Neutrophil (primary cell): ENCODE data around the gene WDR7.

Source experiments
- H3K27ac ChIP-seq: fragments of 200-600 bp; sonication (generic); 2 replicates; pipeline ENCODE4 v1.5.1; 2016; ENCODE audit warnings: mild to moderate bottlenecking, moderate library complexity
- H3K27me3 ChIP-seq: fragments of 200-600 bp; sonication (generic); 2 replicates; pipeline ENCODE4 v1.6.0; 2016; ENCODE audit warnings: mild to moderate bottlenecking
- H3K36me3 ChIP-seq: fragments of 200-600 bp; sonication (generic); 2 replicates; pipeline ENCODE4 v1.5.1; 2017
- H3K4me1 ChIP-seq, 2 experiments: fragments of 200-600 bp in 1 of 2; sonication (generic) in 1 of 2; 1 replicate in 1 of 2; 2 replicates in 1 of 2; pipeline versions ENCODE4 v1.5.1 to v1.6.1; 2013 to 2016; ENCODE audit warnings: low read depth in 1 of 2, low read length in 1 of 2, mild to moderate bottlenecking in 1 of 2, moderate library complexity in 1 of 2; ENCODE audit not compliant: control insufficient read depth in 1 of 2, insufficient read depth in 1 of 2
- H3K4me3 ChIP-seq, 2 experiments: fragments of 200-600 bp in 1 of 2; sonication (generic) in 1 of 2; 1 replicate in 1 of 2; 2 replicates in 1 of 2; pipeline ENCODE4 v1.5.1; 2013 to 2016; ENCODE audit warnings: low read depth in 1 of 2, low read length in 1 of 2, mild to moderate bottlenecking in 1 of 2, moderate library complexity in 1 of 2
- H3K9me3 ChIP-seq: fragments of 200-600 bp; sonication (generic); 2 replicates; pipeline ENCODE4 v1.5.1; 2016
- TF ChIP-seq, protein P1 (sequence below): fragments of 200-600 bp; sonication (generic); IDR thresholded peaks from 2 replicates; pipeline ENCODE4 v1.5.1; 2016; ENCODE audit warnings: antibody characterized with exemption

WDR7 gene

DNA sequence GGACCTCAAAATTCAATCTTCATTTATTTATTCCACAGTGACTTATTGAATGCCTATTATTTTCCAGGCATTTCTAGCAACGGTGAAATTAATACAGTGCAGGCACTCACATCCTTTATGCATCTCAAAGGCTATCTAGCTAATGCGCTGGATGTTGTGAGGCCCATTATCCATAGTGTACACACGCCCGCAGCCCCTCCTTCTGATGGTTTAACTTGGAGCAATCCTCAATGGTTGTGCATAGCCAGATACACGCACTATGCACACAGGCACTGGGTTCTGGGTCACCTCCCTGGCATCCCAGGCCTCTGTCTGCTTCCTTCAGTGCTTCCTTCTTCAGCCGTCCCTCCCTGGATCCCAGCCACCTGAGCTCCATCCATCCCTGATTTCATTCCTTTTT is 387.2 kb downstream of the WDR7 start:
- Histone ChIP-seq H3K4me3 (no peak overlapping the region), H3K27ac (no peak overlapping the region), H3K4me1 (no peaks in the 10 kb centered on the region), H3K27me3 (no peaks in the 10 kb centered on the region), H3K9me3 (no peaks in the 10 kb centered on the region), H3K36me3 (no peaks in the 10 kb centered on the region)
- TF ChIP-seq, protein P1, sequence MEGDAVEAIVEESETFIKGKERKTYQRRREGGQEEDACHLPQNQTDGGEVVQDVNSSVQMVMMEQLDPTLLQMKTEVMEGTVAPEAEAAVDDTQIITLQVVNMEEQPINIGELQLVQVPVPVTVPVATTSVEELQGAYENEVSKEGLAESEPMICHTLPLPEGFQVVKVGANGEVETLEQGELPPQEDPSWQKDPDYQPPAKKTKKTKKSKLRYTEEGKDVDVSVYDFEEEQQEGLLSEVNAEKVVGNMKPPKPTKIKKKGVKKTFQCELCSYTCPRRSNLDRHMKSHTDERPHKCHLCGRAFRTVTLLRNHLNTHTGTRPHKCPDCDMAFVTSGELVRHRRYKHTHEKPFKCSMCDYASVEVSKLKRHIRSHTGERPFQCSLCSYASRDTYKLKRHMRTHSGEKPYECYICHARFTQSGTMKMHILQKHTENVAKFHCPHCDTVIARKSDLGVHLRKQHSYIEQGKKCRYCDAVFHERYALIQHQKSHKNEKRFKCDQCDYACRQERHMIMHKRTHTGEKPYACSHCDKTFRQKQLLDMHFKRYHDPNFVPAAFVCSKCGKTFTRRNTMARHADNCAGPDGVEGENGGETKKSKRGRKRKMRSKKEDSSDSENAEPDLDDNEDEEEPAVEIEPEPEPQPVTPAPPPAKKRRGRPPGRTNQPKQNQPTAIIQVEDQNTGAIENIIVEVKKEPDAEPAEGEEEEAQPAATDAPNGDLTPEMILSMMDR = no peak

DNA sequence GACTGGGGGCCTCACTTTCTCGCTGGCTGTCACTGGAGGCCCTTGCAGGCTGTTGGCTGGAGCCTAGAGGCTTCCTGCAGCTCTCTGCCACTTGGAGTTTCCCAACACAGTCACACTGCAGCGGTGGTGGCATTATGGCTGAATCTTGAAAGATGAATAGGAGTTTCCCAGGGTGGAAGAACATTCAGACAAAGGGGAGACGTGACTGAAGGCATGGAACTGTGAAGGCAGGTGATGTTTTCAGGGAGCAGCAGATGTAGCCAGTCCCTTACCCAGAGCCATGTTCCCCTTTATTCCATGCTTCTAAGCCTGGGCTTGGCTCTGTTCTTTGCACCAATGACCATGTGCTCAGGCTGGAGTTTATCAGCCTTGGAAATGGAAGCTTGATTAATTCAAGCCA is 389.0 kb downstream of the WDR7 start:
- H3K9me3 ChIP-seq = no peaks in the 10 kb centered on the region
- H3K27me3 ChIP-seq = no peaks in the 10 kb centered on the region
- no peak overlapping the region for H3K27ac ChIP-seq
- TF ChIP-seq, protein P1 = no peak
- no peaks in the 10 kb centered on the region for H3K36me3 ChIP-seq
- no peaks in the 10 kb centered on the region for H3K4me1 ChIP-seq
- no peak overlapping the region for H3K4me3 ChIP-seq

DNA sequence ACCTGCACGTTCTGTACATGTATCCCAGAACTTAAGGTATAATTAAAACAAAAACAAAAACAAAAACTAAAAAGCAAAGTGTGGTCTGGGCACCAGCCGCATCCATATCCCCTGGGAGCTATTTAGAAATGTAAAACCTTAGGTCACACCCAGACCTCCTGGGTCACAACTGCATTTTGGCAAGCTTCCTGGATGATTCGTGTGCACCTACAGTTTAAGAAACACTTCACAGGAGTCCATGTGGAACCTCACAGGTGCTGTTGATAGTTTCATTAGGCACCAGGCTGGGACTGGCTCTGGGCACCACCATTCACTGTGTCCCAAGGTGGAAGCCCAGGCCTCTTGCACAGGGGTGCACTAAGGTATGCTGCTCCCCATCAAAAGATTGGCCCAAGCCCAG is 392.1 kb downstream of the WDR7 start:
- H3K27ac ChIP-seq = no peak overlapping the region
- TF ChIP-seq, protein P1 = no peak

DNA sequence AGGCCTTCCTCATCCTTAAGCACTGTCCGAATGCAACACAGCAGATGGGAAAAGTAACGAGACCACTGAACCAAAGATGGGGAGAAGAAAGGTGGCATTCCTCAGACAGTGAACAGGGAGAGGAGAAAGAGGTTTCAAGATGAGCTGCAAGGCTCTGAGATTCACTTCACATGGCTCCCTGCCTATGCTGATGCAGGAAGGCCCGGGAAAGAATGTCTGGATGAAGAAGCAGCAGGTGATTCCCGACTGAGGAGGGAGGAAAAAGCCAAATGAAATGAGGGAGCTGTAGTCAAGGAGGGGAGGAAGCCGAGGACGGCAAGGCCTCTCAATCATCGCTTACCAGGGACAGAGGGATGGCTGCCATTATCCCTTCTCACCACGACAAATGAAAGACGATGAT is 397.2 kb downstream of the WDR7 start:
- Histone ChIP-seq H3K36me3 (no peaks in the 10 kb centered on the region), H3K4me1 (no peaks in the 10 kb centered on the region), H3K27ac (no peak overlapping the region), H3K27me3 (no peaks in the 10 kb centered on the region), H3K9me3 (no peaks in the 10 kb centered on the region), H3K4me3 (no peak overlapping the region)
- TF ChIP-seq, protein P1 = no peak

More for the DNA sequence above, 392.1 kb downstream of the WDR7 start:
- Histone ChIP-seq H3K4me1 (no peaks in the 10 kb centered on the region), H3K27me3 (no peaks in the 10 kb centered on the region), H3K9me3 (no peaks in the 10 kb centered on the region), H3K36me3 (no peaks in the 10 kb centered on the region), H3K4me3 (no peak overlapping the region)

DNA sequence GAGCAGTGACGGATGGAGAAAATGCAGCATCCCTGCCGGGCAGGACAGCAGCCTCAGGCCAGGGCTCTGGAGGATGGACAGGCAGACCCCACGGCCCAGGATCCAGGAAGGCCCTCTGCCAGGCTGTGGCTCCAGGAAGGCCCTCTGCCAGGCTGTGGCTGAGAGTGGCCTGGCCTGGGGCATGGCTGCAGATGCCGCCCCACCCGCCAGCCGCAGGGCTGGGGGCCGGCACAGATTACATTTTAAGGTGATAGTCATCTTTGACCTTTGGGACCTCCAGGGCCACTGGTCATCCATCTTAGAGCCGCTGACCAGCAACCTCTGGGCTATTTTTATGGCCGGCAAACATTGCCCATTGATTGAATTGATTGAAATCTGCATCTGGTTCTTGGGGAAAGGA is 397.7 kb downstream of the WDR7 start:
- Histone ChIP-seq H3K36me3 (no peaks in the 10 kb centered on the region), H3K4me1 (no peaks in the 10 kb centered on the region), H3K9me3 (no peaks in the 10 kb centered on the region), H3K4me3 (no peak overlapping the region), H3K27me3 (no peaks in the 10 kb centered on the region), H3K27ac (no peak overlapping the region)
- TF ChIP-seq, protein P1 = no peak
